GM19455 (cell line): ENCODE data around the gene PTMA.
"Not testable (repeated sequence)": the region's sequence is repeated elsewhere in the genome, so short reads cannot be mapped to it uniquely, and the experiment has no call there.

Source experiments
- ATAC-seq: cut with Tn5 transposase; IDR thresholded peaks from one replicate; pipeline ENCODE4 v1.9.1; 2021; ENCODE audit not compliant: unreplicated experiment

PTMA gene

GRCh38 chr2:231749016-231749415 lies 40.7 kb downstream of the PTMA start:
- ATAC-seq, result not testable (repeated sequence)

GRCh38 chr2:231751042-231751815 lies 42.9 kb downstream of the PTMA start:
- no peak for ATAC-seq

GRCh38 chr2:231752061-231752460 lies 43.7 kb downstream of the PTMA start:
- ATAC-seq, result no peak

- no peak for ATAC-seq
Observed at GRCh38 chr2:231761735-231762134, 53.4 kb downstream of the PTMA start.
